A549 treated with CpdA at 1 μM for 4 hours (cell line): ENCODE data around the gene SLC10A7. TPM values are rescaled to one million over a fixed set of nuclear protein-coding genes. Genes with fewer than 3 reads are reported as not detected.

Experiments used
- total RNA-seq: library from RNA; stranded (reverse); fragments of 200-300 nt; extraction: Qiagen RNA extraction; gene quantifications from 5 replicates; pipeline ENCODE4 v1.2.3, GENCODE V29; 2022; ENCODE audit warnings: low read depth

Gene SLC10A7
- 1.6 to 3.8 TPM (median 2.3 TPM) in 5 replicates for total RNA-seq

GRCh38 chr4:146521541-146522097 lies at the start of gene SLC10A7:
TSS of gene SLC10A7 (minus strand) at chr4:146521940. CDS start at chr4:146521717, 223 bp downstream.

GRCh38 chr4:146214238-146214637 lies 307.5 kb downstream of the SLC10A7 start, which contains the start of gene REELD1:
TSS of gene REELD1 (plus strand) at chr4:146214538. CDS start at chr4:146216953, 2,415 bp downstream.

Other genes with a start within 250 kb of the SLC10A7 start
- gene POU4F2, start 117.0 kb upstream of the SLC10A7 start, total RNA-seq, result not detected in 5 replicates